Activated naive CD4-positive, alpha-beta T cell treated with anti-CD3 and anti-CD28 coated beads for 36 hours (primary cell): Measurements from ENCODE around the gene FAM149A. TPM values are rescaled to one million over a fixed set of nuclear protein-coding genes. Genes with fewer than 3 reads are reported as not detected.

Experiments used
- CTCF ChIA-PET: fragments of 350-600 bp; sonication (Branson Sonifier 250); formaldehyde crosslinking; loops from one replicate; lab custom pipeline; 2021; ENCODE audit warnings: antibody characterized with exemption; lab: Charles Lee
- DNase-seq: peaks from one replicate; pipeline ENCODE4 v3.0.0-alpha.2; 2020
- H3K27ac Mint-ChIP-seq: one replicate; pipeline ENCODE4 v1.8.0; 2021; ENCODE audit warnings: mild to moderate bottlenecking, mixed read lengths
- H3K27me3 Mint-ChIP-seq: one replicate; pipeline ENCODE4 v1.8.0; 2021; ENCODE audit warnings: low read depth, mixed read lengths
- H3K36me3 Mint-ChIP-seq: one replicate; pipeline ENCODE4 v1.8.0; 2021; ENCODE audit warnings: low read depth, mixed read lengths
- H3K4me1 Mint-ChIP-seq: one replicate; pipeline ENCODE4 v1.8.0; 2021; ENCODE audit warnings: low read depth, mixed read lengths
- H3K4me3 Mint-ChIP-seq: one replicate; pipeline ENCODE4 v1.8.0; 2021; ENCODE audit warnings: mild to moderate bottlenecking, moderate library complexity, mixed read lengths
- H3K9me3 Mint-ChIP-seq: one replicate; pipeline ENCODE4 v1.8.0; 2021; ENCODE audit warnings: mixed read lengths
- intact Hi-C: fragments of 100-400 bp; cut with micrococcal nuclease; formaldehyde crosslinking; loops from one replicate; pipeline ENCODE4 v1.15.1; 2023
- total RNA-seq, 2 experiments: library from RNA; stranded (reverse); gene quantifications; one replicate each; pipeline ENCODE4 v1.2.3, GENCODE V29; 2021

FAM149A gene
- total RNA-seq, 2 experiments from 2014 or later, result 0.36 to 0.42 TPM

- Mint-ChIP-seq H3K9me3 (no peaks in the 10 kb centered on the region), H3K27ac (no peak overlapping the region), H3K4me3 (no peak overlapping the region), H3K36me3 (no peaks in the 10 kb centered on the region), H3K27me3 (peaks cover 31% of the 10 kb centered on the region), H3K4me1 (peaks cover 7% of the 10 kb centered on the region)
- CTCF ChIA-PET, result interaction anchor here (1.2 kb wide), 1 partner anchor 29 kb away, joined by 3 read pairs; no protein-coding TSS in a partner anchor
- DNase-seq, result no peak
- intact Hi-C loops, result loop anchor here (5.0 kb wide), 1 partner anchor 33 kb away; no protein-coding TSS in a partner anchor
These were observed 4.7 kb downstream of the FAM149A start for GRCh38 chr4:186109245-186109644.

- H3K9me3 Mint-ChIP-seq, result no peaks in the 10 kb centered on the region
- no peak overlapping the region for H3K4me3 Mint-ChIP-seq
- DNase-seq, result no peak
- no peaks in the 10 kb centered on the region for H3K4me1 Mint-ChIP-seq
- peaks cover 18% of the 10 kb centered on the region for H3K27me3 Mint-ChIP-seq
- intact Hi-C loops, result no loop called here
- H3K36me3 Mint-ChIP-seq, result no peaks in the 10 kb centered on the region
- CTCF ChIA-PET, result interaction anchor here (0.6 kb wide), 1 partner anchor 21 kb away, joined by 3 read pairs; no protein-coding TSS in a partner anchor
- no peak overlapping the region for H3K27ac Mint-ChIP-seq
These were observed 12.2 kb downstream of the FAM149A start for GRCh38 chr4:186116697-186117096.

DNA sequence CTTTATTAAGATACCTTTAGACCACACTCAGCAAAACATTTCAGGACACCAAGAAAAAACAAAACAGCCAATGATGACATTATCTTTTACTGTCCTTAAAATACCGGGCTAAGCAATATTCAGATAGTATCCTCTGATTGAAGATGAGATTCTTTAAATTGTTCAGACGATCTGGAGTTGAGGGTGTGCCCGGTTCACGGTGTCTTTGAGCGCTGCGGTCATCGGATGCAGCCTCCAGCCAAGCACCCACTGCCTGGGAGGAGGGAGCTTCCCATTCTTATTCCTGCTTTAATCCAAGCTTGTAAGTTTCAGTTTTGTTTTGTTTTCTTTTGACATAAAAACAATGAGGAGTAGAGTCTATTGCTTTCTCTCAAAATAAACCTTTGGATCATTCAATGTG lies 14.1 kb downstream of the FAM149A start:
- no peak for DNase-seq
- H3K36me3 Mint-ChIP-seq, result no peaks in the 10 kb centered on the region
- no peaks in the 10 kb centered on the region for H3K4me1 Mint-ChIP-seq
- CTCF ChIA-PET, result interaction anchor here (0.7 kb wide), 1 partner anchor 52 kb away, joined by 3 read pairs; no protein-coding TSS in a partner anchor
- no peak overlapping the region for H3K27ac Mint-ChIP-seq
- no peak overlapping the region for H3K4me3 Mint-ChIP-seq
- H3K9me3 Mint-ChIP-seq, result no peaks in the 10 kb centered on the region
- intact Hi-C loops, result no loop called here
- H3K27me3 Mint-ChIP-seq, result peaks cover 18% of the 10 kb centered on the region

- H3K27ac Mint-ChIP-seq, result no peak overlapping the region
- H3K36me3 Mint-ChIP-seq, result no peaks in the 10 kb centered on the region
- intact Hi-C loops, result no loop called here
- DNase-seq, result no peak
- H3K4me1 Mint-ChIP-seq, result no peaks in the 10 kb centered on the region
- CTCF ChIA-PET, result no interaction called here
- H3K27me3 Mint-ChIP-seq, result peaks cover 18% of the 10 kb centered on the region
- H3K9me3 Mint-ChIP-seq, result no peaks in the 10 kb centered on the region
- no peak overlapping the region for H3K4me3 Mint-ChIP-seq
These were observed 16.6 kb downstream of the FAM149A start for GRCh38 chr4:186121057-186121456.

DNA sequence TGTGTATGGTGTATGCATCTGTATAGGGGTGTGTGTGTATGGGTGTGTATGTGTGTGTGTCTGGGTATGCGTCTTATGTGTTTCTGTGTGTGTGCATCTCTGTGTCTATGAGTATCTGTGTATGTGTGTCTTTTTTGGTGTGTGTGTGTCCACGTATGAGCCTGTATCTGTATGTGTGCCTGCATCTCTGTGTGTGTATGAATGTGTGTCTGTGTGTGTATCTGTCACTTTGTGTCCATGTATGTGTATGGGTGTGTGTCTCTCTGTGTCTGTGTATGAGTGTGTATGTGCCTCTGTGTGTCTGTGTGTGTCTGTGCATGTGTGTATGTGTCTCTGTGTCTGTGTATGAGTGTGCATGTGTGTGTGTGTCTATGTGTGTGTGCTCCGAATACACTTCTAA lies 24.3 kb downstream of the FAM149A start:
- H3K36me3 Mint-ChIP-seq, result no peaks in the 10 kb centered on the region
- peaks cover 2% of the 10 kb centered on the region for H3K4me1 Mint-ChIP-seq
- CTCF ChIA-PET, result no interaction called here
- H3K27me3 Mint-ChIP-seq, result peaks cover 3% of the 10 kb centered on the region
- no peak for DNase-seq
- no peaks in the 10 kb centered on the region for H3K9me3 Mint-ChIP-seq
- intact Hi-C loops, result no loop called here
- H3K27ac Mint-ChIP-seq, result no peak overlapping the region
- H3K4me3 Mint-ChIP-seq, result no peak overlapping the region

- H3K4me1 Mint-ChIP-seq, result peaks cover 6% of the 10 kb centered on the region
- H3K36me3 Mint-ChIP-seq, result no peaks in the 10 kb centered on the region
- H3K9me3 Mint-ChIP-seq, result no peaks in the 10 kb centered on the region
- H3K27me3 Mint-ChIP-seq, result peaks cover 3% of the 10 kb centered on the region
- no peak overlapping the region for H3K4me3 Mint-ChIP-seq
- DNase-seq, result no peak
- intact Hi-C loops, result no loop called here
- H3K27ac Mint-ChIP-seq, result no peak overlapping the region
- CTCF ChIA-PET, result interaction anchor here (0.6 to 1.5 kb wide), 4 partner anchors 19 to 162 kb away, joined by 3 to 10 read pairs (median 3); partner anchors contain the start of gene TLR3
These were observed 27.4 kb downstream of the FAM149A start for GRCh38 chr4:186131935-186132334.

DNA sequence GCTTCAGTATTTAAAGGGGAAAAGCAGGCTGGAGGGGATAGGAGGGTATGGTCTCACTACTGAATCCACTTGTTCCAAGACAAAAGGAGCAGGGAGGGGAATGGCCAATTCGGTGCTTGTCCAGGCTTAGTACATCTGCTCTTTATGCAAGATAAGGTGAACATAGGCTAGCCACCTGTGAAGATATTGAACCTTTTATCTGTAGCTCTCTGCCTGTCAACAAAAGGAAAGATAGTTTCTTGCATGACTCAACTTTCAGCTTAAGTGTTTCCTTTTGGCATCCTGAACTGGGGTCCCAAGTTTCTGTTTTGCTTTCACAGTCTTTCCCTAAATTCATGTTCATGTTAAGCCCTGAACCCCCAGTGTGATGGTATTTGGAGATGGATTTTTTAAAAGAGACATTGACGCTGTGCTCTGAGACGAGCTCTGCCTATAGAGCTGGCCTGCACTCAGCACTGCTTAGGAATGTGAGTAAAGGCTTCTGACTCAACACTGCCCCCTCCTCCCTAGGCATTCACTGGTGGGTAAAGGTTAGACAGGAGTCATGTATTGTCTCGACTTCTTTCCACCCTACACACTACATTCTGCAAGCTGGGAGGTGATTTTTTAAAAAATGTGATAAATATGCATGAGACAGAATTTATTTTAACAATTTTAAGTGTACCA lies 28.2 kb downstream of the FAM149A start:
- Mint-ChIP-seq H3K27ac (no peak overlapping the region), H3K4me3 (no peak overlapping the region), H3K4me1 (peaks cover 6% of the 10 kb centered on the region), H3K9me3 (no peaks in the 10 kb centered on the region), H3K27me3 (peaks cover 3% of the 10 kb centered on the region), H3K36me3 (no peaks in the 10 kb centered on the region)
- DNase-seq, result no peak
- CTCF ChIA-PET, result interaction anchor here (1.1 to 1.5 kb wide), 2 partner anchors 18 to 64 kb away, joined by 3 to 10 read pairs; partner anchors contain the start of gene TLR3
- intact Hi-C loops, result no loop called here

DNA sequence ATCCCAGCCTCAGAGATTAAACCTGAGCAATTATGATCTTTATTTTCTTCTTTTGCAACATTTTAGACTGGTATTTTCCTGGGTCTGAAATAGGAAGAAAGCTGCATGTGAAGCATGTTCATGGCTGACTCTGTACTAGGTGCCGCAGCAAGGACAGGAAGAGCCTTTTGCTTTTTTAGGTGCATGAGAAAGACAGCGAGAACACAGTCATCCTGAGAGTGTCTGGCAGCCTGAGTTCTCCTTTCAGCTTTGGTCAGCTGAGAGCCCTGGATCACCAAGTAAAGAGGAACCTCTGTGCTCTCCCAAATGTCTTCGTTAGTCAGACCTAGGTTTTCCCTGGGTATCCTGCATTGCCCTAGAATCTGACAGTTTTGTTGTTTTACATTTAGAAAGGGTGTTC lies 29.8 kb downstream of the FAM149A start:
- Mint-ChIP-seq H3K4me3 (no peak overlapping the region), H3K36me3 (no peaks in the 10 kb centered on the region), H3K4me1 (peaks cover 6% of the 10 kb centered on the region), H3K27ac (no peak overlapping the region), H3K27me3 (no peaks in the 10 kb centered on the region), H3K9me3 (no peaks in the 10 kb centered on the region)
- CTCF ChIA-PET, result no interaction called here
- intact Hi-C loops, result no loop called here
- DNase-seq, result peak; percentile 7

DNA sequence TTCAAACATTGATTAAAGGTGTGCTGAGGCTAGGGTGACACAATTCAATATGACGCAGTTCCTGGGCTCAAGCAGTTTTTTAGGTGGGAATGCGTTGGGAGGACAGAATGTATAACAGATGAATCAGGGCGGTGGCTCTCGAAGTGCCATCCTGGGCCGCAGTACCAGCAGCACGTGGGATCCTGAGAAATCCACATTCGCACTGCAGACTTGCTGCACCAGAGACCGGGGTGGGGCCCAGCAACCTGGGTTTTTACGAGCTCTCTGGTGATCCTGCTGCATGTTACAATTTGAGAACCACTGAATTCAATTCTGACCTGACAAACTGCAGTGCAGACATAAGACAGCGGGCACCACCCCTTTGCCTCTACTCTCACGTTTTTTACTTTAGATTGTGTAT lies 30.4 kb downstream of the FAM149A start:
- Mint-ChIP-seq H3K27me3 (no peaks in the 10 kb centered on the region), H3K9me3 (no peaks in the 10 kb centered on the region), H3K4me3 (no peak overlapping the region), H3K36me3 (no peaks in the 10 kb centered on the region), H3K27ac (no peak overlapping the region), H3K4me1 (peaks cover 6% of the 10 kb centered on the region)
- CTCF ChIA-PET, result interaction anchor here (0.9 kb wide), 1 partner anchor 97 kb away, joined by 3 read pairs; no protein-coding TSS in a partner anchor
- DNase-seq, result no peak
- intact Hi-C loops, result loop anchor here (5.0 kb wide), 1 partner anchor 493 kb away; no protein-coding TSS in a partner anchor

DNA sequence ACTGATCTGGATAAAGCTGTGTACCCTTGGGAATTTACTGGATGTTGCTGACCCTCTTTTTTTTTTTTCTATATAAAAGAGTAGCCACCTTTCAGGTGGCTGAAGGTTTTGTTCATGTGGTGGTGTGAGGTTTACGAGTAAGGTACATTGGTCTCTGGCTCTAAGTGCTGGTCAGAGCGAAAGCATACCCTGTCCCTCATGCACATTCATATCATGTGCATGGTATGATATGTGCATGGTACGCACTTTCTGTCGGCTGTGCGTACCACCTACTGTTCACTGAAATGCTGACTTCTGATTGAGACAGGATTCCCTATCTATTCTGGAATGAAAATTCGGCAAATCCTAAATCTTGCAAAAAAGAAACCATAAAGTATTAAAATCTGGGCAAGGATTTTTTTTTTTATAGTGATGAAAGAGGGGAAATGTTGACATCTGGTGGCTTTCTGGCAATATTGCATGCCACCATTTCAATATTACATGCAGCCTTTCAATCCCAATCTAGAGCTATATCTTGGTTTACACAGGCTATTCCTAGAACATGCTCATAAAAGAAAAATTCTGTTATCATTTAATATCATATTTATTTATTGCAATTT lies 32.8 kb downstream of the FAM149A start:
- H3K27me3 Mint-ChIP-seq, result no peaks in the 10 kb centered on the region
- peaks cover 6% of the 10 kb centered on the region for H3K4me1 Mint-ChIP-seq
- no peak overlapping the region for H3K4me3 Mint-ChIP-seq
- CTCF ChIA-PET, result interaction anchor here (0.6 to 2.1 kb wide), 24 partner anchors 9 to 1136 kb away, joined by 3 to 10 read pairs (median 3); partner anchors contain the start of genes FAM149A and TLR3
- H3K36me3 Mint-ChIP-seq, result no peaks in the 10 kb centered on the region
- intact Hi-C loops, result loop anchor here (1.0 to 5.0 kb wide), 2 partner anchors 69 to 495 kb away; no protein-coding TSS in a partner anchor
- no peak for DNase-seq
- H3K27ac Mint-ChIP-seq, result no peak overlapping the region
- no peaks in the 10 kb centered on the region for H3K9me3 Mint-ChIP-seq

DNA sequence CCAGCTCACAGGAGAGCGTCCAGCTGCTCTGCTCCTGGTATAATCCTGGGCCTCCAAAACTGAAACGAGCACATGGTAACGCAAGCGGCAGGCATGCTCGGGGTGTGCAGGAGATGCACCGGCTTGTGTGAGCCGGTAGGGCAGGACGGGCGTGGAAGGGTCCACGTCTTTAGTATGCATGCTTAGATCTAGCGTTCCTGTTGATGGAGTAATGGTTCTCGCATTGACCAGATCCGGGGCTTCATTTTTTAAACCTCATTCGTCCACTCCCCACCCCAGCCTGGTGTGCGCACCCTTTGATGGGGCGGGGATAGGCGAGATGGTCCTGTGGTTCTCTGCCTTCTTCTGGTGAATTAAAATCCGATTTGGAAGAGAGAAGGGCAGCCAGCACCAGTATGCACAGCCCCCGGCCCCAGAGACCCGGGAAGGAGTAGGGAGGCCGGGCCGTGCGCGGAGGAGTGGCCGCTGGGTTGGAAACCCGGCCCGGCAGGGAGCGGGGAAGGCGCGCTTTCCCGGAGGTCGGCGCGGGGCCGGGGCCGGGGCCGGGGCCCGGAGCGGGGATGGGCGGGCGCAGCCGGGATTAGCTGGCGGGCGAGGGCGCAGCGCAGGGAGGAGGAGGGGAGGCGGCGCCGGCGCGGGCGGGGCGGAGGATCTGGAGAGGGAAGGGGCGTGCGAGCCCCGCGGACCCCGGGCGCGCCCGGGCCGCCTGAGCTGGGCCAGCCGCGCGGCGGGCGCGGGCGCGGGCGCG lies 39.9 kb downstream of the FAM149A start:
- intact Hi-C loops, result loop anchor here (2.0 to 5.0 kb wide), 3 partner anchors 37 to 58 kb away; partner anchors contain the start of gene CYP4V2
- H3K27me3 Mint-ChIP-seq, result peaks cover 37% of the 10 kb centered on the region
- no peak overlapping the region for H3K27ac Mint-ChIP-seq

More for the DNA sequence above, 39.9 kb downstream of the FAM149A start:
- H3K4me3 Mint-ChIP-seq, result peak overlapping the region; percentile 65
- peaks cover 2% of the 10 kb centered on the region for H3K4me1 Mint-ChIP-seq
- CTCF ChIA-PET, result no interaction called here
- H3K36me3 Mint-ChIP-seq, result no peaks in the 10 kb centered on the region
- peak; percentile 22 for DNase-seq
- H3K9me3 Mint-ChIP-seq, result no peaks in the 10 kb centered on the region
